Measurements from ENCODE around the gene PUS7L.

- no peak for TF ChIP-seq PATZ1 (CRISPR knock-in tag; IDR thresholded peaks at IDR 0.05; ENCODE audit: borderline replicate concordance)
- TF ChIP-seq ARNTL (CRISPR knock-in tag; IDR thresholded peaks at IDR 0.05; ENCODE audit: borderline replicate concordance, low read depth), result no peak
- TF ChIP-seq TSHZ2 (CRISPR knock-in tag; IDR thresholded peaks at IDR 0.05), result no peak
- TF ChIP-seq ZNF8 (CRISPR knock-in tag; IDR thresholded peaks at IDR 0.05), result no peak
Observed at GRCh38 chr12:43730283-43730682, 28.3 kb downstream of the PUS7L start.

Data from SK-N-SH treated with all-trans-retinoic acid at 6 μM for 48 hours (cell line).